CD4-positive, alpha-beta T cell treated with Interleukin-6 at 100 ng/mL for 8 hours (primary cell): ENCODE results near the gene ZNHIT1.
A peak's percentile ranks its signal among the peaks of the same experiment; 100 is the strongest.
"Not testable (repeated sequence)": the region's sequence is repeated elsewhere in the genome, so short reads cannot be mapped to it uniquely, and the experiment has no call there.

Source experiments
- DNase-seq: peaks from one replicate; pipeline ENCODE4 v3.0.0-alpha.2; 2020; ENCODE audit warnings: mixed read lengths, low spot score

ZNHIT1 gene

GRCh38 chr7:101241443-101242349 is 23.7 kb downstream of the ZNHIT1 start:
- no peak for DNase-seq

DNA sequence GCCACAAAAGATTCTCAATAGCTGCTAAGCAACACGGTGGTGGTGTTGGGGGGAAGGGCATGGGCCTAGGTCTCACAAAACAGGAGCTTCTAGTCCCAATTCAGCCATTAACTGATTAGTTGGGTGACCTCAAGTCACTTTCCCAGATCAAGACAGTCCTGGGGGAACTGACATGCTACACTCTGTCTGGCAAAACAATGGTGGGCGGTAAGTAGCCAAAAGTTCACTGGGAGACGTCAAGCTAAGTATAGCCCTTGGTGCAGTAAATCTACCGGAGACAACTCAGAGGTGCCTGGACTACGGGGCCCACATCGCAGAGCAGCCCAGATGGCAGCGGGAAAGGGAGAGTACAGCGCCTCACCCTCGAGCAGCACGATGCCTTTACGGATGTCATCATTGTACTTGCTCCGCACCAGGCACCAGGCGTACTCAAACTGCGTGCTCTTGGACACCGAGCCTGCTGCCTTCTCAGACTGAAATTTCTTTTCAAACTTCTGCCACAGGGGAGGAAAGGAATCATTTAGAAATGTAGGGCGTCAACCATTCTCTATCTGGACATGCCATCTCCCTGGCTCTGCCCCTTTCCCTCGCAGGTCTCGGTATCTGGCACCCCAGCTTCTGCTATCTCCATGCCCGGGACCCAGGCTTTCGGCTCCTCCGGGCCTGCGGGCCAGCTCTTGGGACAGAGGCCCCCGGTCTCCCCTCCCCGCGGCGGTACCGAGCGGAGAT is 25.8 kb downstream of the ZNHIT1 start:
- no peak for DNase-seq

DNA sequence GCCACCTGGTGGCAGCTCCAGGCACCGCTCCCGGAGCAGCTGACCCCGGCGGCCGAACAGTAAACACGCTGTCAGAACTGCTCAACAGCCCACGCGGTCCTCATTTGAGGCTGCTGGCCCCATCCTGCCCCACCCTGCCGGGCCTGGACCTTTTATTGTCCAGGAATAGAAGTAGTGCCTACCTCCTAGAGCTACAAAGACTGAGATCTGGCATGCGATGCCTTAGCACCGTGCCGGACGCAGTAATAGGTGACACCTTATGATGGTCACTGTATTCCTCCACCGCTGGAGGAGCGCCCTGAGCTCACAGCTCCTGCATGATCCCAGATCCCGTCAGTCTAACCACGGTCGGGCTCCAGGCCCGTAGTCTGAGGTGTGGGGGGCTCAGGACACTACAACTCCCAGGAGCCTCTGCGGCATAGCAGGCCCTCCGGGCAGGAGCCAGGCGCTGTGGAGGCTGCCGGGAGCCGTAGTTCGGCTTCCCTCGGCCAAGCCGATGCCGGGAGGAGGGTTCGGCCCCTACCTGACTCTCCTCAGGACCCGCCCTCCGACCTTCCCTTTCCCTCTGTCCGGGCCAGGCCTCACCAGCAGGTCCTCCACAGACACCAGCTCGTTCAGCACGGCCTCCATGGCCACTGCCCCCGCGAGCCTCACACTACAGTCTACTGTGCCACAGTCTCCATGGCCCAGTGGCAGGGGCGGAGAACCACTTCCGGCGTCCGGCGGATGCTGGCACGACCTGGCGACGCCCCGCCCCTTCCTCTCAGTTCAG is 26.6 kb downstream of the ZNHIT1 start, which contains the start of gene FIS1:
Gene FIS1 (minus strand): TSS at position 707 of the 772 bp plus-strand sequence. CDS start 77 bp downstream, at position 630.
- peak; percentile 91 for DNase-seq

DNA sequence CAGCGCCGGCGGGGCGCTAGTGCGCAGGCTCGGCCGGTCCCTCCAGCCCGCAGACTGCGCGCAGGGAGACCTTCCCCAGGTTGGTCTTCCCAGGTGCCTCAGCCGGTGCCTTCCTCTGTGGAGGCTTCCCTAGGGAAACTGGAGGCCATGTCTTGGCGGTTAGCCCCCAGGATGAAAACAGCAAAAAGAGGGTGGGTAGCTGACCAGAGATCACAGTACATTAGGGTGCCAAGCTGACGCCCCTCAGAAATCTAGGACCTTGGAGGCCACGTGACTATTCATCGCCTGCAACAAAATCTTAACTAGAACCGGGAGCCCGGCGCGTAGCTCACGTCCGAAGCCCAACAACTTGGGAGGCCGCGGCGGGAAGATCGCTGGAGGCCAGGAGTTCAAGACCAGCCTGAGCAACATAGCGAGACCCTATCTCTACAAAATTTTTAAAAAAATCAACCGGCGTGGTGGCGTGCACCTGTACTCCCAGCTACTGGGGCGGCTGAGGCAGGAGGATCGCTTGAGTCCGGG is 27.2 kb downstream of the ZNHIT1 start:
- no peak for DNase-seq

DNA sequence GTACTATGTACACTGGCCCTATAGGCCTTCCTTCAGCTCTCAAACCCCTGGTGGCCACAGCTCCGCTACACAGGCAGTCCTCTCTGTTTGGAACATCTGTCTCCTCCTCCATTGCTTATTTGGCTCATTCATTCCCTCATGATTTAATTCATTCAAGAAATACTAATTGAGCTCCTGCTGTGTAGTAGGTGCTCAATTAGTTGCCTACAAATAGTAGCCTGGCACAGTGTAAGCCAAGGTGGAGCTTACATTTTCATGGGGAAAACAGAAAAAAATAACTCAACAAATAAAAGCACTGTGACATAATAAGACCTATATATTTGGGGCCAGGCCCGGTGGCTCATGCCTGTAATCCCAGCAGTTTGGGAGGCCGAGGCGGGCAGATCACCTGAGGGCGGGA is 30.3 kb downstream of the ZNHIT1 start:
- no peak for DNase-seq

DNA sequence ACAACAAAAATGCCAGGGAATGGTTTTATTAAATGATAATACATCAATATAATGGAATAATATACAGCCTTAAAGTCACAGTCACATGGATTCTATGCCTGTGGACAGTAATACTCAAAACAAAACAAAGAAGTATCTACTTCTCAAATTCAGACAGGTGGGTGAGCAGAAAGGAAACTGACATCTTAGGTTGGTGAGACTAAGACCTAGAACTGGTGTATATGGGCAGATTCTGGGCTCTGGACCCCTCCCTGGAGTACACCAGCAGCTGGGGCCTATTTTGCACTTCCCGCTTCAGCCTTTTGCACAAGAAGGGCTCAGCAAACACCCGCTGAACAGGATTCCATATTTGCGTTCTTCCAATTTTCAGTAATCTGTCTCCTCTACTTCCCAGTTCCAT is 32.4 kb downstream of the ZNHIT1 start:
- DNase-seq, result no peak

GRCh38 chr7:101251871-101252659 is 34.1 kb downstream of the ZNHIT1 start:
- peak; percentile 98 for DNase-seq

DNA sequence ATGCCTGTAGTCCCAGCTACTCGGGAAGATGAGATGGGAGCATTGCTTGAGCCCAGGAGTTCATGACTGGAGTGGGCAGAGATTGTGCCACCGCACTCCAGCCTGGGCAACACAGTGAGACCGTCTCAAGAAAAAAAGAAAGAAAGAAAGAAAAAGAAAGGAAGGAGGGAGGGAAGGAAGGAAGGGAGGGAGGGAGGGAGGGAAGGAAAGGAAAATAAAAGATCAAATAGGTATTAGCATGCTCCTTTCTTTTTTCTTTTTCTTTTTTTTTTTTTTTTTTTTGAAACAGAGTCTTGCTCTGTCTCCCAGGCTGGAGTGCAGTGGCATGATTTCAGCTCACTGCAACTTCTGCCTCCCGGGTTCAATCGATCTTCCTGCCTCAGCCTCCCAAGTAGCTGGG is 35.2 kb downstream of the ZNHIT1 start:
- not testable (repeated sequence) for DNase-seq

GRCh38 chr7:101255796-101256195 is 37.8 kb downstream of the ZNHIT1 start:
- DNase-seq, result no peak

DNA sequence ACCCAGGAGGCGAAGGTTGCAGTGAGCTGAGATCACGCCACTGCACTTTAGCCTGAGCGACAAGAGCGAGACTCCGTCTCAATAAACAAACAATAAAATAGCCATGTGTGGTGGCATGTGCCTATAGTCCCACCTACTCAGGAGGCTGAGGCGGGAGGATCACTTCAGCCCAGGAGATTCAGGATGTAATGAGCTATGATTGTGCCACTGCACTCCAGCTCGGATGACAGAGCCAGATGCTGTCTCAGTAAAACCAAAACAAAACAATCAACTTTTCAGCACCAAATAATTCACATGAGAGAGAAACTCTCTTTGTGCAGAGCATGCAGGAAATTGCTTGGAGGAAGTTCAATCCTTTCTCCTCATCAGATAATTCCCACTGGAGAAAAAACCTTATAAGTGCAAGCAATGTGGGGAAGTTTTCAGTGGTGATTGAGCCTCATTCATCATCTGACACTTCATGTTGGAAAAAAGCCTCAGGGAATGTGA is 40.3 kb downstream of the ZNHIT1 start:
- DNase-seq, result no peak

GRCh38 chr7:101264102-101264706 is 46.2 kb downstream of the ZNHIT1 start:
- DNase-seq, result not testable (repeated sequence)

DNA sequence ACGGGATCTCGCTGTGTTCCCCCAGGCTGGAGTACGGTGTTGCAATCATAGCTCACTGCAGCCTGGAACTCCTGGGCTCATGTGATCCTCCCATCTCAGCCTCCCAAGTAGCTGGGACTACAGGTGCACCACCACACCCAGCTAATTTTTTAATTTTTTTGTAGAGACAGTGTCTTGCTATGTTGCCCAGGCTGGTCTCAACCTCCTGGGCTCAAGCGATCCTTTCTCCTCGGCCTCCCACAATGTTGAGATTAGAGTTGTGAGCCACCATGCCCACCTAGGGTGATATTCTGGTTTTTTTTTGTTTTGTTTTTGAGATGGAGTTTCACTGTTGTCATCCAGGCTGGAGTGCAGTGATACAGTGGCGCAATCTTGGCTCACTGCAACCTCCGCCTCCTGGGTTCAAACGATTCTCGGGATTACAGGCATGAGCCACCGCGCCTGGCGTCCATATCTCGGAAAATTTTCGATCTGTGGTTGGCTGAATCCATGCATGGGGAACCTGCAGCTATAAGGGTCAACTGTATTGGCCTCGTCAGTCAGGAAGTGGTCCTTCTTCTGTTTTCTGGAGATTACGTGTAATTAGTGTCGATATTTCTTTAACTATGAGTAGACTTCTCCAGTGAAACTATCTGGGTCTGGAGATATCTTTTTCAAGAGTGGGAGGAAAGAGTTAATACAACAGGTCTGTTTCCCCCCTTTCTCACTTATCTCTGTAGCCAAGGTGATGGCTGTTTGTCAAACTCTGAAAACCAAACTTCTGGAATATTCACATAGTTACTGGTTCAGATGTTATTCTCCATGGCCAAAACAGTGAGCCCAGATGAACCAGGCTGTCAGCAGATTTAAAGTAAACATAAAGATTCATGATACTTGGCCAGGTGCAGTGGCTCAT is 47.9 kb downstream of the ZNHIT1 start:
- DNase-seq, result no peak

DNA sequence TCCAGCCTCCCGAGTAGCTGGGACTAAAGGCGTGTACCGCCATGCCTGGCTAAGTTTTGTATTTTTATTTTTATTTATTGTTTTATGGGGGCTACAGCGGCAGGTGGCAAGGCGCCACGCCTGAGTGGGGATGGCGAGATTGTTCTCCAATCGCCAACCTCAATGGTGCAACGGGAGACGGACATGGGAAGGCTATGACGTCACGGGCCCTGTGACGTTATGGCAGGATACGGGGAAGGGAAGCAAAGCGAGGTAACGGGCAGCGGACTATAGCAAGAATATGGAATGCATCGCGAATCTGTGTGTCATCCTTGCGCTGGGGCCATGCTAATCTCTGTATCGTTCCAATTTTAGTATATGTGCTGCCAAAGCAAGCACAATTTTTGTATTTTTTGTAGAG is 51.7 kb downstream of the ZNHIT1 start:
- no peak for DNase-seq

DNA sequence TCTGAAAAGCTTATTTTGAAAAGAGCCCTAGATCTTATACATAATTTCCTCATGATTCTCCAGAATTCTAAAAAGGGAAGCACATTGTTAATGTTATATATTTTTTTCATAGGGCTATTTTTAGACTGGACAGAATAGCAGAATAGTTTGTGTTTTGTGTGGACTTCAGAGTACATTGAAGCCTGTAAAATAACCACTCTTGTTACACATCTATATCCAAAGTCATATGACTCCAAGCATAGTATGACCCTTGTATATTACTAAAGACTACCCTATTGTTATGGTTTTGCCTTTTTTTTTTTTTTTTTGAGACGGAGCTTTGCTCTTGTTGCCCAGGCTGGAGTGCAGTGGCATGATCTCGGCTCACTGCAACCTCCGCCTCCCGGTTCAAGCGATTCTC is 53.1 kb downstream of the ZNHIT1 start:
- no peak for DNase-seq

DNA sequence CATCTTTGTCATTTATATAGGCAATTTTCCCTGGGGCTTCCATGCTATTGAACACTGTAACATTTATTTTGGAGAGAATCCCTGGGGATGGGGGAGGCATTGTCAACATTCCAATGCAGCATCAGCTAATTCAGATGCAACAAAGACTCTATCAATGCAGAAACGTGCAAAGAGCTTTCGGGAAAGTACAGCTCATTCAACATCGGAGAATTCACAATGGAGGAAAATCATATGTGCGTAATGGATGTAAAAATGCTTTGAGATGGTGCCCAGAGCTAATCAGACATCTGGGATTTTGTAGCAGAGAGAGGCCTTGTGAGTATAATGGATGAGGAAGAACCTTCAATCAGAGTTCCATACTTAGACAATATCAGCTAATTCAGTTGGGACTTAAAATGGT is 55.2 kb downstream of the ZNHIT1 start:
- no peak for DNase-seq
